NCI-H146 treated with DMSO at 0.1 percent for 48 hours (cell line): ENCODE data around the gene ZNF681.
A peak's percentile ranks its signal among the peaks of the same experiment; 100 is the strongest.
"Not testable (repeated sequence)": the region's sequence is repeated elsewhere in the genome, so short reads cannot be mapped to it uniquely, and the experiment has no call there.

Source experiments
- DNase-seq: peaks from one replicate; lab custom pipeline; 2025; ENCODE audit not compliant: unreplicated experiment; lab: John Stamatoyannopoulos, UW

Gene ZNF681

DNA sequence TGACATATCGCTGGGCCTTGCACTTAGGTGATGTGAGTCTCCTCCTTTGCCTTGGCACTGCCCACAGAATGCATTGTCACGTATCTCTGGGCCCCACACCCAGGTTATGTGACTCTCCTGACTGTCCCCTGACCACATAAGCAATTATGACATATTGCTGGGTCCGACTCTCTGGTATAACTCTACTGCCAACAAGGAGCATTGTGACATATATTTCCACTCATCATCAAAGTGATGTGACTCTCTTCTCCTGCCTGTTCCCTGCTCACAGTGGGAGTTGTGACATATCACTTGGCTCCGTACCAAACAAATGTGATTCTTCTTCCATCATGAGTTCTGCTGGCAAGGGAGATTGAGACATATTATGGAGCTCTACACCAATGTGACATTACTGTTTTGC, 15.4 kb upstream of the ZNF681 start:
- no peak for DNase-seq

DNA sequence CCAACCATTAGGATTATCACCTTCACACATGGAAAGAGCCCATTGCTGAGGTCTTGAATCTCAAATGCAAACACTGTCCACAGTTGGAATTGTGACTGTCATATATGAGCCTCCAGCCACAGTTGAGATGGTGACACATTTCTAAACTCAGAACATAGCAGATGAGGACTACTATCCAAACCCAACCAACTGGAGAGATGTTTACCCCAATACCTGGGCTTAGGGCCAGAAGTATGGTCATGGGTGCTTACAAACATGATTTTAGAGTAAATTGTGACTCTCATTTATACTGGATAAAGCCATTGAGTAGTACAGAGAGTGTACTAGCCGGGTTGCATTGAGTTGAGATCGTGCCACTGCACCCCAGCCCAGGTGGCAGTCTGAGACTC, 14.0 kb upstream of the ZNF681 start:
- DNase-seq, result no peak

- no peak for DNase-seq
Measured at GRCh38 chr19:23771761-23772674, 13.3 kb upstream of the ZNF681 start.

- DNase-seq, result no peak
Measured at GRCh38 chr19:23771316-23771715, 12.6 kb upstream of the ZNF681 start.

GRCh38 chr19:23770672-23771250, 12.1 kb upstream of the ZNF681 start:
- no peak for DNase-seq

- no peak for DNase-seq
Measured at GRCh38 chr19:23769691-23770468, 11.2 kb upstream of the ZNF681 start.

GRCh38 chr19:23766951-23767350, 8.3 kb upstream of the ZNF681 start:
- DNase-seq, result no peak

DNA sequence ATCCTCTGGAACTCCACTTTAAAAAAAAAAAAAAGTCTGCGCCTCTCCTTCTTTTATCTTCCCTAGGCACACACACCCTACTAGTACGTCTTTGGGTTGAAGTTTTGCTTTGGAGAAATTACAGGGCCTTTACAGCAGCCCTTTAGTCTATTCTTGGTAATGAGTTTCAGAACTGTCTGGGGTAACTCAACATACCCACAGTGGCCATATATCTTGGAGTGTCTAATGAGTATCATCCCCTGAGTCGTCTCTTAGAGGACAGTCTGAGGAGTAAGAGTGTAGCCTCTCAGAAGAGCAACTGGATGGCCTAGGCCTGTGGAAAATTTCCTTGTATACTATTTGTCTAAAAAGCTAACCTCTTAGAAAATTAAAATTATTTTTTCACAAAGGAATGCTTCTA, 6.1 kb upstream of the ZNF681 start:
- DNase-seq, result no peak

DNA sequence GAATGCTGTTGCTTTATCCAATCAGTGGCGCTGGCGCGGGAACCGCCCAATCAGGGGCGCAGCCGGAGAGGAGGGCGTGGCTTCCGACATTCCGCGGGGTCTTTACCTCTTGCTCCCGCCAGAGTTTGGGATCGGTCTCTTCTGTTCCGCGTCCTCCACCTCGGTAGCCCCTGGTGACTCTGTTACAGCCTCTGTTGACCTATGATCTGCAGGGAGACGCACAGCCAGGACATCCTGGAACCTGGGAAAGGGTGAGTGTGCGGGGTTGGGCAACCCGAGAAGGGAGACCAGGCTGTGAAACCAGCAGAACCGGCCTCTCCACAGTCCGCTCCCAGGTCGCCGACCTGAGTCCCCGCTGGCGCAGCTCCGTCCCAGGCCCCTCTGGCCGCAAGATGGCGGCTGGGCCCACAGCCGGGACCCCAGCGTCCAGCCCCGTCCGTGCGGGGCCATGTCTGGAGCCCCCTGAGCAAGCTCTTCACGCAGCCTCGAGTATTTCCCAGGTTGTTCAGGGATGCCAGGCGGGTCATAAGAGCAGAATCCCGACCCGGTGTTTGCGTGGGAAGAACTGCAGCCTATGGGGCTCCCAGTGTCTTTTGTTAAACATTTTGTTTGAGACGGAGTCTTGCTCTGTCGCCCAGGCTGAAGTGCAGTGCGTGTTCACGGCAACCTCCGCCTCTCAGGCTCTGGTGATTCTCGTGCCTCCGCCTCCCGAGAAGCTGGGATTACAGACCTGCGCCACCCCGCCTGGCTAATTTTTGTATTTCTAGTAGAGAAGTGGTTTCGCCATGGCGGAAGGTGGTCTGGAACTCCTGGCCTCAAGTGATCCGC, 4.4 kb upstream of the ZNF681 start:
- peak; percentile 89 for DNase-seq

- DNase-seq, result no peak
Measured at GRCh38 chr19:23762548-23762883, 3.8 kb upstream of the ZNF681 start.

DNA sequence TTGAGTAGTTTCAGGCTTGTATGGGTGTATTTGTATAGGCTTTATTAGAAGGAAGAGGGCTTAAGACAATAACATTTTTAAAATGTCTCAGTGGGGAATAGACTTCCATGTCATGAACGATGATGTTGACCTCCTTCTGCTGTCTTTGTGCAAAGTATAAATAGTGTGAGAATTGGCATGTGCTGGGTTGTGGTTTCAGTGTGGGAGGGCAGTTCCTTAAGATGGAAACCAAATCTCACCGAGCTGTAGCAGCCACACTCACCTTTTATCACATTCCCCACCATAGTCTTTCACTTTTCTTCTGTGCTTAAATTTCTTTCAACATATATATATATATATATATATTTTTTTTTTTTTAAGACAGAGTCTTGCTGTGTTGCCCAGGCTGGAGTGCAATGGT, 1.6 kb upstream of the ZNF681 start:
- not testable (repeated sequence) for DNase-seq

- DNase-seq, result not testable (repeated sequence)
Measured at GRCh38 chr19:23743633-23744232, 15.0 kb downstream of the ZNF681 start.

DNA sequence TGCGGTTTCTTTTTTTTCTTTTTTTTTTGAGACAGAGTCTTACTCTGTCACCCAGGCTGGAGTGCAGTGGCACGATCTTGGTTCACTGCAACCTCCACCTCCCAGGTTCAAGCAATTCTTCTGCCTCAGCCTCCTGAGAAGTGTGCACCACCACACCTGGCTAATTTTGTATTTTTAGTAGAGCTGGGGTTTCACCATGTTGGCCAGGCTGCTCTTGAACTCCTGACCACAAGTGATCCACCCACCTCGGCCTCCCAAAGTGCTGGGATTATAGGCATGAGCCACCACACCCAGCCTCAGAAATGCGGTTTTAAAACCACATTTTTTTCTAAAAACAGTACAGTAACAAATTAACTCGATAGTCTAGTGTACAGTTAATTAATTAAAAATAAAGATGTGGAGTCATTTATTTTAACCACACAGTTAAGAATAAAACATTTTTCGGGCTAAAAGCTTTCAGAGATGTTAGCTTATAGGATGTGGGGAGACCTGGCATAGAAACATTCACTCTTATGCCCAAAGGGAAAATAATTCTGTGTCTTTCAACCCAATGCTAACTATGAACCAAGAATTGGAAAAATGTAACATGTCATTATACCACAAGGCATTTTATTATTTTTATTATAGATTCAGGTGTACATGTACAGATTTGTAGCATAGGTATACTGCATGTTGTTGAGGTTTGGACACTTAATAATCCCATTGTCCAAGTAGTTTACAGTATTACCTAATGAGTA, 27.8 kb downstream of the ZNF681 start:
- DNase-seq, result not testable (repeated sequence)

- not testable (repeated sequence) for DNase-seq
Measured at GRCh38 chr19:23724161-23724560, 34.5 kb downstream of the ZNF681 start.

DNA sequence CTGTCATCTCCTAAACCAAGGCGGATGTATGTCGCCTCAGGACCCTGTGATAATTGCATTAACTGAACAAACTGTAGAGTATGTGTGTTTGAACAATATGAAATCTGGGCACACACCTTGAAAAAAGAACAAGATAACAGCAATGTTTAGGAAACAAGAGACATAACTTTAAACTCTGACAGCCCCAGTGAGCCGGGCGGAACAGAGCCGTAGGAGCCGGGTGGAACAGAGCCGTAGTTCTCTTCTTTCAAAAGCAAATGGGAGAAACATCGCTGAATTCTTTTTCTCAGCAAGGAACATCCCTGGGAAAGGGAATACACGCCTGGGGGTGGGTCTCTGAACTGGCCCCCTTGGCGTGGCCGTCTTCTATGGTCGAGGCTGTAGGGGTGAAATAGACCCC, 39.9 kb downstream of the ZNF681 start:
- no peak for DNase-seq

DNA sequence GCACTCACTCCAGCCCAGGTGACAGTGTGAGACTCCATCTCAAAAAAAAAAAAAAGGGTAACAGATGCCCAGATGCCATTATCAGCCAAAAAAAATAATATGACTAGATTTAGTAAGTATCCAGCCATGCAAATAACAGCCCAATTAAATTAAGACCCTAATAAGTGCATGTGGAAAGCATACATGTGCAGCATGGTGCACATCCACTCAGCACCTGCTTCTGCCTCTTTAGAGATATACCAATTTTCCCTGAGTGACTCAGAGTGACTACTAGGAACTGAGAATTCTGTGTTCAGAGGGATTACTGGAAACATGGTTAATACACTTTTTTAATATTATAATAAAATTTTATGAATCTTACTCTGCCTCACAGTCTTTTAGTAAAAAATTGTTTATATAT, 41.9 kb downstream of the ZNF681 start:
- no peak for DNase-seq

DNA sequence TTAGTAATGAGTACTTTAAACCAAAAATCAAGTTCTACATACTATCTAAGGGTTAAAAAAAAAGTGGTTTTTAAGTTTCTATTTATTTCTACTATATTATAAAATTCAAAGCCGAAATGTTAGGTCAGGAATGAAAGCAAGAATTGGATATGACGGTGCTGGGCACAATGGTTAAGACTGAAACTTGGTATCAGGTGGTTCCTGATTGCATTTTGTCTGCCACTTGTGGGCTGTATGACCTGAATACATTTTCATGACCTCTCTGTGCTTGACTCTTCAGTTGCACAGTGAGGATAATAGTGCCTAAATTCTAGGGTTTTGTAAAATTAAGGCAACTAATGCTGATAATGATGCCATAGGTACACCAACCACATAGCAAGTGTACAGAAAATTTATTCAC, 49.3 kb downstream of the ZNF681 start:
- no peak for DNase-seq

GRCh38 chr19:23706657-23707056, 52.0 kb downstream of the ZNF681 start:
- DNase-seq, result no peak

GRCh38 chr19:23699521-23699860, 59.2 kb downstream of the ZNF681 start:
- DNase-seq, result no peak
